ENCODE data around the gene CWC22. TPM values are rescaled to one million over a fixed set of nuclear protein-coding genes. Genes with fewer than 3 reads are reported as not detected.
"Not testable (repeated sequence)": the region's sequence is repeated elsewhere in the genome, so short reads cannot be mapped to it uniquely, and the experiment has no call there.

The CWC22 gene
- total RNA-seq, 1 experiment from 2014 or later: 4.9 TPM

DNA sequence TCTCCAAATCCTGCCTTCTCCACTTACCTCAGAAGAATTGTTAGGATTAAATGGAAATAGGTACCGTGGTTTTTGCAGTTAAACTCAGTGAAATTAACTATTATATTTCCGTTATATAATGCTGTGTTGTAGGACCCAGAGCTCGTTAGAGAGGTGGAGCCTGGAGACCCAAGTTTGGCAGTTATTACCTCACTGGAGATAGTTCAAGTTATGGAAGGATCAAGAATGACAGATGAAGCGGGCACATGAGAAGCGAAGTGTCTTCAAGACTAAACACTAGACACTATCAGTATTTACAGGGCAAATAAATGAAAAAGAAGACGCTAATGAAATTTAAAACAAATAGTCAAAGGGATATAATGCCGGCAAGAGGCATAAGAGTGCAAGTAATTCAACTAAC is 866 bp downstream of the CWC22 start:
- in situ Hi-C loops (cut with HindIII; ENCODE audit: low pct_unique_long_range_greater_than_20kb, low sequenced_read_pairs): no loop called here
- no peak for DNase-seq (ENCODE audit: low read depth)

DNA sequence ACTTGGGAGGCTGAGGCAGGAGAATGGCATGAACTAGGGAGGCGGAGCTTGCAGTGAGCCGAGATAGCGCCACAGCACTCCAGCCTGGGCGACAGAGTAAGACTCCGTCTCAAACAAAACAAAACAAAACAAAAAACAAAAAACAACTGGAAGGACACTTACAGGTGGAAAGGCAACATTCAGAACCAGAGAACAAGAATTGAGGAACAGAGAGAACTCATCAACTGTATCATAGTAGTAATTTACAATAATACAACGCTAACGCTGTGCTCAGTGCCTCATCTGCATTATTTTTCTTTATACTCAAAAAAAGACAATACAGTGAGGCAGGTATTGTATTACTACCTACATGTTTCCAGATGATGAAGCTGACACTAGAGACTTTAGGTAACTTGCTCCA is 1.6 kb downstream of the CWC22 start:
- in situ Hi-C loops (cut with HindIII; ENCODE audit: low pct_unique_long_range_greater_than_20kb, low sequenced_read_pairs); DNase-seq (ENCODE audit: low read depth): not testable (repeated sequence)

DNA sequence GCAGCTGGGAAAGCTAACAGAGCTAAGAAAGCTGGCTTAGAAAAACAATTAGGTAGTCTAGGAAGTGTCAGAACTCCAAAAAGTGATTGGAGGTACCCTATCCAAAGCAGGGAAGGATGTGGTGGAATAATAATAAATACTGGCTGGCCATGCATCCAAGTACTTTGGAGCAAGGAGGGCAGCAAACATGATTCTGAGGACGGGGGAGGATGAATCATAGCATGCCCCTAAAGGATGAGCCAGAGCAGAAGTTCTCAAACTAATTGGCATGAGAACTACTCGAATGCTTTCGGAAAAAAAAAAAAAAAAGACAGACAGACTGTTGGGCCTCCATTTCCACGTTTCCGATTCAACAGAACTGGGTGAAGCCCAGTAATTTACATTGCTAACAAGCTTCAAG is 2.4 kb downstream of the CWC22 start:
- DNase-seq (ENCODE audit: low read depth): no peak
- in situ Hi-C loops (cut with HindIII; ENCODE audit: low pct_unique_long_range_greater_than_20kb, low sequenced_read_pairs): no loop called here

DNA sequence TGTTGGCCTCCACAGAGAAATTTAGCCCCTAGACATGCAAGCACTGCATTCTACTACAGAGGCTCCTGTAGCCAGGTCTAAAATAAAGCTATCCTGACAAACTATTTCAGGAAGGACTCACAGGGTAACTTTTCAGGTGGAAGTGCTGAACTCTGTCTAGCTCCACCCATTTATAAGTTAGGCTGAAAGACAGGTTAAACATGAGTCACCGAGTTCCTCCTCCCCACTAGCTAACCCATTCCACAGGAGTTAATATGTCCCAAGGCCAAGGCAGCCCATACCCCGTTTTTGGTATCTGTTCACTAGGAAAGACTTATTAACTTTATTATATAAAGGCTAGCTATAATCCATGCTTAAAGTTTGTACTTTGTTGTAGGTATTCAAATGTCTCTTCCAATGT is 3.5 kb downstream of the CWC22 start:
- DNase-seq (ENCODE audit: low read depth): no peak
- in situ Hi-C loops (cut with HindIII; ENCODE audit: low pct_unique_long_range_greater_than_20kb, low sequenced_read_pairs): no loop called here

DNA sequence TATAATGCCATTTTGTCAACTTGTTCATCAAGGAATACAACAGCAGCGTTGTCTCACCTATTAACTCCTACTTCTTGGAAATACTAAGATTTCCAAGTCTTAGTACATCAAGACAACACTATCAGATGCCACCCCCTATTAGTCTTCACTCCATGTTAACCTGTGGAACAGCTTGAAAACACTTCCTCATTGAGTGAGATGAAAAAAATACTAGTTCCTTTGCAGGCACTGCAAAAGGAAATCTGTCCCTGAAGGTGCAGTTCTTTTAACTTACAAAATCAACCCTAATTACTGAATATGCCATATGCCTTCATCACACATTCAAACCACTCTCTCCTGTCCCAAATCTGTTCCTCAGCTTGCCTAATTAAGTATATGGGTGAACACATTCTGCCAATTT is 4.0 kb downstream of the CWC22 start:
- in situ Hi-C loops (cut with HindIII; ENCODE audit: low pct_unique_long_range_greater_than_20kb, low sequenced_read_pairs): no loop called here
- DNase-seq (ENCODE audit: low read depth): no peak

DNA sequence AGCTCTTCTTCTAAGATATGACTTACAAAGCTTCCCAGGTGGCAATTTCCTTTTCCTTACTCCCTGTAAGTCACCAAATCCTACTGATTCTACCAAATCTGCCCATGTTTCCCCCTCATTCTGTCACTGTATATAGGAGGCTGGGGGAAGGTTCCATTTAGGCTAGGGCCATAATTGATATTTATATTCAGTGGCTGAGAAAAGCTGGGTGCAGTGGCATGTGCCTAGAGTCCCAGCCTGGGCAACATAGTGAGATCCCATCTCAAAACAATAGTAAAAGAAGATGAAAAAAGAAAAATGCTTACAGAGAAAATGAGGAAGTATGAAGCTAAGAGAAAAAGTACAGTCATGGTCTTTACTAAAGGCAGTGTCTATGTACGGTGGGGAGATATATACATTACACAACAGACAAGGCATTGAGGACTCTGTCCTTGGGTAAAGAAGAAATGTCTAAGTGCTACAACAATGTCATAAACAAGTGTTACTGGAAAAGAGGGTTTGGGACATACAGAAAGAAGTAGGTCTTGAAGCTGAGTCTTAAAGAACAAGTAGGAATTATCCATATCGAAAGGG is 4.8 kb downstream of the CWC22 start:
- in situ Hi-C loops (cut with HindIII; ENCODE audit: low pct_unique_long_range_greater_than_20kb, low sequenced_read_pairs): no loop called here
- no peak for DNase-seq (ENCODE audit: low read depth)

DNA sequence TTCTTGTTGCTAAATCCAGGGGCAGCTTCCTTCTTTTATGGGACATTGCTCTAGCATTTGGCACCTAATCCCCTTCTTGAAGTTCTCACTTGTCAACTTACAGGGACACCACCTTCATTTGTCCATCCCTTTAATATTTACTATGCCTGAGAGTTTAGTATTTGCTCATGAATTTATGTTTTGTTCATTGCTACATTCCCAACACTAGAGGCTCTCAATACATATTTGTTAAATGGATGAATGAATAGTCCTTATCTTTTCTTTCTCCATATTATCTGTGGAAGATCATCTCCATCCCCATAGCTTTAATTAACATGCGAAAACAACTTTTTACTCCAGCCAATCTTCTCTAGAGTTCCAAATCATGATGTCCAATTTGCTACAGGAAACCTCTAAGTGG is 5.4 kb downstream of the CWC22 start:
- no peak for DNase-seq (ENCODE audit: low read depth)
- in situ Hi-C loops (cut with HindIII; ENCODE audit: low pct_unique_long_range_greater_than_20kb, low sequenced_read_pairs): no loop called here

- in situ Hi-C loops (cut with HindIII; ENCODE audit: low pct_unique_long_range_greater_than_20kb, low sequenced_read_pairs): no loop called here
- no peak for DNase-seq (ENCODE audit: low read depth)
Observed at GRCh38 chr2:180000434-180000833, 6.7 kb downstream of the CWC22 start.

DNA sequence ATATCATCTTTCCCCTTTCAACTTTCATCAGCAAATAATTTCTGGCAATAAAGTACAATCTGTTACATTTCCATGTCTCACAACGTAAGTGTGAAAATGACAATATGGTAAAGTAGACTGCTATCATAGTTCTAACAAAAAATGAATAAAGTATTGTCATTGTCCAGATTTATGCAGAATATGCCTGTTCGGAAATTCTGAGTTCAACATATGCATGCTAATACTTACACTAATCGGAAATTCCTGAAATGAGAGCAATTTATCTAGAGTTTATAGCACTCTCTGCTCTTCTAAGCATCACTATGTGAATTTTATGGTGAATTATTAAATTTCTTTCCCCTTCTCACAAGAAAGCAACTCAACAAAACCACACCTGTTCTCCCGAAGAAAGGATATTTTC is 8.1 kb downstream of the CWC22 start:
- no peak for DNase-seq (ENCODE audit: low read depth)
- in situ Hi-C loops (cut with HindIII; ENCODE audit: low pct_unique_long_range_greater_than_20kb, low sequenced_read_pairs): no loop called here

DNA sequence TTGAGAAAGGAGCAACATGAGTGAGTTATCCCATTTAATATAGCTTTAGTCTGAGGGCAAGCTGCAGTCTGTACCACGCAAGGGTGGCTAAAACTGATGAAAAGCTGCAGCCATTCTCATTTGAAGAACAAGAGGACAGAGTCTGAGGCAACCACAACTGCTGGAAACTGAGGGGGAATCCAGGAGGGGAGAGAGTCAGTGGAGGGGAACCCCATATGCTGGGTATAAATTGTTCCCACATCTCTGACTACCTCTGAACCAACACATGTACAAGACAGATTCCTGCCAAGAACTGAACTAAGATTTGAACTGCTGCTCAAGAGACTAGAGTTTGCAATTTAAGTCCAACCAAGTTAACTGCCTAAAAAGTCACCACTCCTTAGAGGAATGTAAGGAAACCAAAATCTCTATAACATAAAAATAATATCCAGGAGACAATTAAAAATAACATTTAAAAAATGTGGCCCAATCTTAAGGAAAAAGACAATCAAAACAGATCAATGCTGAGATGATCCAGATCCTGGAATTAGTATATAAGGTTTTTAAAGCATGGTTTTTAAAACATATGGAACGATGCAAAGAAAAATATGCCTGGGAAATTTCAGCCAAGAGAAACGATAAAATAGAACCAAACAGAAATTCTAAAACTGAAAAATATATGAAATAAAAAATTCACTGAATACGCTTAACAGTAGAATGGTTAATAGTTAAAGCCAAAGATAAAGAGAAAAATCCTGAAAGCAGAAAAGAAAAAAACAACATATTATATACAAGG is 11.2 kb downstream of the CWC22 start:
- no peak for DNase-seq (ENCODE audit: low read depth)
- in situ Hi-C loops (cut with HindIII; ENCODE audit: low pct_unique_long_range_greater_than_20kb, low sequenced_read_pairs): no loop called here

GRCh38 chr2:179991344-179991743 is 15.8 kb downstream of the CWC22 start:
- in situ Hi-C loops (cut with HindIII; ENCODE audit: low pct_unique_long_range_greater_than_20kb, low sequenced_read_pairs): no loop called here
- DNase-seq (ENCODE audit: low read depth): no peak

DNA sequence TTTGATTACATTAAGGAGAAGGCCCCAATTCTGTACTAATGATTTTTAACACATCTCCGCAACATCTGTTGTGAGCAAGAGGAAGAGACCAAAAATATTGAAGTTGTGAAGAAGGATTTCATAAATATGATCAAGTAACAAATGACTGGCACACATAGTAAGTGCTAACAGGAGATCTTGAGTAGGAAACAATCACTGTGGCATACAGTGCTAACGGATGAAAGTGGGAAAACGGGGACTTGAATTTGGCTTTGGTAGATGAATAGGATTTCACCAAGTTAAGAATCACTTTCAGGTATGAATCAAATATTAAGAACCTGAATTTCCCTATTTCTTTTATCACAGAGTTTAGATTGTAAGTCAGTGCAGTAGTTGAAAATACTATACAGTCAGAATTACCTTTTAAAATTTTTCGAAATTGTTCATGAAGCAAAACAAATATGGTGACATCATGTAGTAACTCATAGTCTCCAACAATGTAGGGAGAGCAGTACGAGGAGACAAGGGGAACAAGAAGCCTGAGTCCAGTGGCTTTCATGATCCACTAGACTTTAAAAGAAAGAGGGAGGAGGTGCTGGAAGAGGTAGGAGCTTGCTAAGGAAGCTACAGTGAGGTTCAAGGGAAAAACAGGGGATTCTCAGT is 16.3 kb downstream of the CWC22 start:
- in situ Hi-C loops (cut with HindIII; ENCODE audit: low pct_unique_long_range_greater_than_20kb, low sequenced_read_pairs): no loop called here
- no peak for DNase-seq (ENCODE audit: low read depth)

- in situ Hi-C loops (cut with HindIII; ENCODE audit: low pct_unique_long_range_greater_than_20kb, low sequenced_read_pairs): no loop called here
- no peak for DNase-seq (ENCODE audit: low read depth)
Observed at GRCh38 chr2:179987916-179988315, 19.2 kb downstream of the CWC22 start.

- in situ Hi-C loops (cut with HindIII; ENCODE audit: low pct_unique_long_range_greater_than_20kb, low sequenced_read_pairs): no loop called here
- DNase-seq (ENCODE audit: low read depth): no peak
Observed at GRCh38 chr2:179985163-179985820, 21.8 kb downstream of the CWC22 start.

DNA sequence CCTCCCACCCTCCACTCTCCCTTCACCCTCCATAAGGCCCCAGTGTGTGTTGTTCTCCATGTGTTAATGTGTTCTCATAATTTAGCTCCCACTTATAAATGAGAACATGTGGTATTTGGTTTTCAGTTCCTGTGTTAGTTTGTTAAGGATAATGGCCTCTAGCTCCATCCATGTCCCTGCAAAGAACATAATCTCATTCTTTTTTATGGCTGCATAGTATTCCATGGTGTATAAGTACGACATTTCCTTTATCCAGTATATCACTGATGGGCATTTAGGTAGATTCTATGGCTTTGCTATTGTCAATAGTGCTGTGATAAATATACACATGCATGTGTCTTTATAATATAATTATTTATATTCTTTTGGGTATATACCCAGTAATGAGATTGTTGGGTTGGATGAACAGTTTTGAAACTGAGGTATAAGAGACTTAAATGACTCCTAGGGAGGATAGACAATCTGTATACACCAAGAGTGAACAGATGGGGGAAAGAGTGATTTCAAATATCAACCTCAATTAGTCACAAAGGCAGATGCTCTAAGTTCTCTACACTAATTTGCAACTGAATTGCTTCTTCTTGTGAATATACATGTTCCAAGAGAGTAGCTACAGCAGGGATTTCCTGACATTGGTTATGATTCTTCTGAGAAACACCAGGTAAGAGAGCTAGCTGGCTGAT is 23.7 kb downstream of the CWC22 start:
- in situ Hi-C loops (cut with HindIII; ENCODE audit: low pct_unique_long_range_greater_than_20kb, low sequenced_read_pairs): no loop called here
- DNase-seq (ENCODE audit: low read depth): no peak

- DNase-seq (ENCODE audit: low read depth): no peak
- in situ Hi-C loops (cut with HindIII; ENCODE audit: low pct_unique_long_range_greater_than_20kb, low sequenced_read_pairs): no loop called here
Observed at GRCh38 chr2:179981085-179981484, 26.0 kb downstream of the CWC22 start.

DNA sequence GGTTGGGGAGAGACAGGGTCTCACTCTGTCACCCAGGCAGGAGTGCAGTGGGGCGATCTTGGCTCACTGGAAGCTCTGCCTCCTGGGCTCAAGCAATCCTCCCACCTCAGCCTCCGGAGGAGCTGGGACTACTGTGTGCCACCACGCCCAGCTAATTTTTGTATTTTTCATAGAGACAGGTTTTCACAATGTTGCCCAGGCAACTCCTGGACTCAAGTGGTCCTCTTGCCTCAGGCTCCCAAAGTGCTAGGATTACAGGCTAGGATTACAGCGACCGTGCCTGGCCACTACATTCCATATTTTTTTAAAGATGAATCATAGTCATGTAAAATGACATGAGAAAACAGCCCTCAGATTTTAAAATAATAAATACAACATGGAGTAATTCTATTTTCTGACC is 32.3 kb downstream of the CWC22 start:
- no peak for DNase-seq (ENCODE audit: low read depth)
- in situ Hi-C loops (cut with HindIII; ENCODE audit: low pct_unique_long_range_greater_than_20kb, low sequenced_read_pairs): no loop called here

DNA sequence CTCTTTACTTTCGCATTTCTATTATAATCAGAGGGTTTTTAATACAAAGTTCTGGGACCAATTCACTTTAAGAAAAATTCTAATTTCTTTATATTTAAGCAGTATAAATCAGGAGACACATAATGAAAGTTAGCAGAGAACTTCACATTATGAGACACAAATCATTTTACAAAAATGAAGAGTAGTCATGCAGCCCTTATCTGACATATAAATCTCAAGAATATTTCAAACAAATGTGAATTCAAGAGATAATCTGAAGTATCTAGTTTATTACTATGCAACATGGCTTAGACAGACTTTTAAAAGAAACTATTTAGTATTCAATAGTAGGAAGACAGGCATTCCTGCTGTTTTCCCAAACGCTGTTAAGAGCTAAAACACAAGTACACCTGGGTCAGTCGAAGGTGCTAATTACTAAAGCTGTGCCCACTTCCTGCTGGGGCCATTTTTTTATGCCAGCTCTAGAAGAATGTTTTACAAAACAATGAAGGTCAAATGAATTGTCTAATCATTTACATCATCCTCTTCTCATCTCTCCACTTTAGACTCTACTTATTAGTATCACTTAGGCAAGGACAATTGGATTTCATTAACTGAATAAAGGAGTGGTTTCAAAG is 40.2 kb downstream of the CWC22 start:
- in situ Hi-C loops (cut with HindIII; ENCODE audit: low pct_unique_long_range_greater_than_20kb, low sequenced_read_pairs): no loop called here
- no peak for DNase-seq (ENCODE audit: low read depth)

Data from Caki2 (cell line).